DMS79 (cell line): ENCODE results near the gene LAMTOR5.

Experiments used
- DNase-seq: peaks from one replicate; lab custom pipeline; 2025; lab: John Stamatoyannopoulos, UW

LAMTOR5 gene

GRCh38 chr1:110387048-110387754, 20.3 kb downstream of the LAMTOR5 start:
- DNase-seq: no peak

- no peak for DNase-seq
Measured at GRCh38 chr1:110385369-110385768, 22.1 kb downstream of the LAMTOR5 start.

- peak; percentile 8 for DNase-seq
Measured at GRCh38 chr1:110384581-110385321, 22.7 kb downstream of the LAMTOR5 start.

GRCh38 chr1:110383251-110383990, 24.1 kb downstream of the LAMTOR5 start:
- no peak for DNase-seq

- DNase-seq: no peak
Measured at GRCh38 chr1:110380672-110381283, 26.7 kb downstream of the LAMTOR5 start.

GRCh38 chr1:110375490-110375889, 32.0 kb downstream of the LAMTOR5 start:
- no peak for DNase-seq

- no peak for DNase-seq
Measured at GRCh38 chr1:110370827-110371226, 36.7 kb downstream of the LAMTOR5 start.

GRCh38 chr1:110364221-110364620, 43.3 kb downstream of the LAMTOR5 start:
- no peak for DNase-seq

GRCh38 chr1:110361856-110362255, 45.6 kb downstream of the LAMTOR5 start:
- DNase-seq: no peak

- DNase-seq: no peak
Measured at GRCh38 chr1:110360431-110360830, 47.1 kb downstream of the LAMTOR5 start.

- DNase-seq: no peak
Measured at GRCh38 chr1:110356379-110356778, 51.1 kb downstream of the LAMTOR5 start.

- DNase-seq: no peak
Measured at GRCh38 chr1:110355321-110355720, 52.2 kb downstream of the LAMTOR5 start.
